Activated B cell treated with CpG ODN at 0.5 μM for 24 hours (primary cell): ENCODE results near the gene MACROD2. TPM values are rescaled to one million over a fixed set of nuclear protein-coding genes. Genes with fewer than 3 reads are reported as not detected.

Experiments
- ATAC-seq: fragments of 200-7000 bp; cut with Tn5 transposase; one replicate; pipeline ENCODE4 v1.10.0; 2021; ENCODE audit warnings: low read depth, mild to moderate bottlenecking, moderate library complexity
- CTCF ChIA-PET: fragments of 350-600 bp; sonication (Branson Sonifier 250); formaldehyde crosslinking; loops from one replicate; lab custom pipeline; 2021; ENCODE audit warnings: antibody characterized with exemption; lab: Charles Lee
- POLR2A ChIA-PET: fragments of 350-600 bp; sonication (Branson Sonifier 250); formaldehyde crosslinking; loops from one replicate; lab custom pipeline; 2021; ENCODE audit warnings: antibody characterized with exemption; lab: Charles Lee
- DNase-seq: peaks from one replicate; pipeline ENCODE4 v3.0.0; 2022
- H3K27ac Mint-ChIP-seq: one replicate; pipeline ENCODE4 v1.8.0; 2020; ENCODE audit warnings: mixed read lengths
- H3K27me3 Mint-ChIP-seq: one replicate; pipeline ENCODE4 v1.8.0; 2021; ENCODE audit warnings: mixed read lengths
- H3K36me3 Mint-ChIP-seq: one replicate; pipeline ENCODE4 v1.8.0; 2021; ENCODE audit warnings: low read depth, mixed read lengths
- H3K4me1 Mint-ChIP-seq: one replicate; pipeline ENCODE4 v1.8.0; 2021; ENCODE audit warnings: mixed read lengths
- H3K4me3 Mint-ChIP-seq: one replicate; pipeline ENCODE4 v1.8.0; 2020; ENCODE audit warnings: mild to moderate bottlenecking, mixed read lengths
- H3K9me3 Mint-ChIP-seq: one replicate; pipeline ENCODE4 v1.8.0; 2020; ENCODE audit warnings: mixed read lengths
- CTCF ChIP-seq: fragments of 200-600 bp; IDR thresholded peaks from one replicate; pipeline ENCODE4 v1.8.0; 2022; ENCODE audit warnings: antibody characterized with exemption, mild to moderate bottlenecking
- intact Hi-C: fragments of 100-400 bp; cut with micrococcal nuclease; formaldehyde crosslinking; loops from one replicate; pipeline ENCODE4 v1.15.1; 2024
- total RNA-seq: library from RNA; stranded (reverse); gene quantifications from 2 replicates; pipeline ENCODE4 v1.2.3, GENCODE V29; 2022

The MACROD2 gene
- total RNA-seq, 1 donor from 2014 or later, result 55.1 TPM

GRCh38 chr20:14707865-14708596, 712.7 kb downstream of the MACROD2 start:
- no peak overlapping the region for H3K27ac Mint-ChIP-seq
- H3K9me3 Mint-ChIP-seq, result no peaks in the 10 kb centered on the region
- no peak for TF ChIP-seq CTCF
- no peaks in the 10 kb centered on the region for H3K36me3 Mint-ChIP-seq
- ChIA-PET POLR2A (no interaction called here), CTCF (no interaction called here)
- no peaks in the 10 kb centered on the region for H3K4me1 Mint-ChIP-seq
- DNase-seq, result no peak
- H3K4me3 Mint-ChIP-seq, result no peak overlapping the region
- no peaks in the 10 kb centered on the region for H3K27me3 Mint-ChIP-seq
- intact Hi-C loops, result no loop called here
- ATAC-seq, result no peak

- H3K4me1 Mint-ChIP-seq, result no peaks in the 10 kb centered on the region
- no peaks in the 10 kb centered on the region for H3K36me3 Mint-ChIP-seq
- H3K9me3 Mint-ChIP-seq, result no peaks in the 10 kb centered on the region
- intact Hi-C loops, result no loop called here
- no peak overlapping the region for H3K4me3 Mint-ChIP-seq
- no peak for TF ChIP-seq CTCF
- ChIA-PET CTCF (no interaction called here), POLR2A (no interaction called here)
- H3K27ac Mint-ChIP-seq, result no peak overlapping the region
- DNase-seq (no peak), ATAC-seq (no peak)
- peaks cover 2% of the 10 kb centered on the region for H3K27me3 Mint-ChIP-seq
Observed at GRCh38 chr20:14709439-14709838, 714.1 kb downstream of the MACROD2 start.

- POLR2A ChIA-PET, result no interaction called here
- intact Hi-C loops, result no loop called here
- no peak overlapping the region for H3K4me3 Mint-ChIP-seq
Observed at GRCh38 chr20:14710951-14711350, 715.6 kb downstream of the MACROD2 start.

GRCh38 chr20:14711652-14712051, 716.3 kb downstream of the MACROD2 start:
- Mint-ChIP-seq H3K4me3 (no peak overlapping the region), H3K9me3 (no peaks in the 10 kb centered on the region), H3K4me1 (no peaks in the 10 kb centered on the region), H3K27ac (no peak overlapping the region), H3K36me3 (no peaks in the 10 kb centered on the region), H3K27me3 (peaks cover 4% of the 10 kb centered on the region)
- intact Hi-C loops, result no loop called here
- no peak for DNase-seq
- ChIA-PET POLR2A (interaction anchor here (0.5 kb wide), 1 partner anchor 26 kb away, joined by 3 read pairs; no protein-coding TSS in a partner anchor), CTCF (no interaction called here)
- no peak for ATAC-seq
- no peak for TF ChIP-seq CTCF

More at GRCh38 chr20:14710951-14711350, 715.6 kb downstream of the MACROD2 start:
- peaks cover 2% of the 10 kb centered on the region for H3K27me3 Mint-ChIP-seq
- no peaks in the 10 kb centered on the region for H3K36me3 Mint-ChIP-seq
- ATAC-seq (no peak), DNase-seq (no peak)
- no peaks in the 10 kb centered on the region for H3K9me3 Mint-ChIP-seq
- TF ChIP-seq CTCF, result no peak
- CTCF ChIA-PET, result no interaction called here
- H3K27ac Mint-ChIP-seq, result no peak overlapping the region
- H3K4me1 Mint-ChIP-seq, result no peaks in the 10 kb centered on the region

GRCh38 chr20:14712302-14712739, 717.0 kb downstream of the MACROD2 start:
- no peak for DNase-seq
- Mint-ChIP-seq H3K9me3 (no peaks in the 10 kb centered on the region), H3K36me3 (no peaks in the 10 kb centered on the region), H3K27ac (no peak overlapping the region), H3K4me3 (no peak overlapping the region), H3K27me3 (peaks cover 4% of the 10 kb centered on the region), H3K4me1 (no peaks in the 10 kb centered on the region)
- CTCF ChIA-PET, result no interaction called here
- TF ChIP-seq CTCF, result no peak
- intact Hi-C loops, result no loop called here
- POLR2A ChIA-PET, result interaction anchor here (0.5 kb wide), 1 partner anchor 25 kb away, joined by 3 read pairs; no protein-coding TSS in a partner anchor
- ATAC-seq, result no peak
